Measurements from ENCODE around the gene CST8.

Gene CST8

DNA sequence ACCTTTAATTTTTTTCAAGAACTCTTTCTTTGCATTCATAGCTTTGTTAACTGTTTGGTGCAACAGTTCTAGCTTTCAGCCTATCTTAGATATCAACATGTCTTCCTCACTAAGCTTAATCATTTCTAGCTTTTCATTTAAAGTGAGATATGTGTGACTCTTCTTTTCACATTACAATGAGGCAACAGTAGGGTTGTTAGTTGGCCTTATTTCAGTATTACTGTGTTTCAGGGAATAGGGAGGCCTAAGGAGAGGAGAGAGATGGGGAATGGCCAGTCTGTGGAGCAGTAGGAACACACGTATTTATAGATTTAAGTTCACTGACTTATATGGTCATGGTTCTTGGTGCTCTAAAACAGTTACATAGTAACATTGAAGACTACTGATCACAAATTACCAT, 41.6 kb downstream of the CST8 start:
- Histone ChIP-seq H3K36me3 (ENCODE audit: control insufficient read depth in 5 of 5, insufficient read depth in 5 of 5, low read length in 5 of 5) (no peaks in the 10 kb centered on the region), H3K4me3 (ENCODE audit: low read depth in 1 of 5, low read length in 5 of 5) (no peak overlapping the region), H3K27ac (ENCODE audit: low read depth, low read length) (no peak overlapping the region), H3K9me3 (ENCODE audit: control insufficient read depth in 5 of 5, low read length in 5 of 5) (peaks cover 0 to 3% (median 0%) of the 10 kb centered on the region in 5 donors), H3K9ac (ENCODE audit: low read length in 5 of 5) (no peak overlapping the region), H3K27me3 (ENCODE audit: control insufficient read depth in 5 of 5, insufficient read depth in 4 of 5, low read length in 5 of 5) (no peaks in the 10 kb centered on the region), H3K4me1 (ENCODE audit: control insufficient read depth in 5 of 5, insufficient read depth in 5 of 5, low read length in 5 of 5) (peaks cover 0 to 5% (median 0%) of the 10 kb centered on the region in 5 donors)

GRCh38 chr20:23533161-23533560, 42.2 kb downstream of the CST8 start:
- no peak overlapping the region for H3K4me3 ChIP-seq (ENCODE audit: low read depth in 1 of 5, low read length in 5 of 5)
- peaks cover 0 to 3% (median 0%) of the 10 kb centered on the region in 5 donors for H3K9me3 ChIP-seq (ENCODE audit: control insufficient read depth in 5 of 5, low read length in 5 of 5)
- peaks cover 0 to 5% (median 0%) of the 10 kb centered on the region in 5 donors for H3K4me1 ChIP-seq (ENCODE audit: control insufficient read depth in 5 of 5, insufficient read depth in 5 of 5, low read length in 5 of 5)
- H3K9ac ChIP-seq (ENCODE audit: low read length in 5 of 5): no peak overlapping the region
- H3K27ac ChIP-seq (ENCODE audit: low read depth, low read length): no peak overlapping the region
- no peaks in the 10 kb centered on the region for H3K36me3 ChIP-seq (ENCODE audit: control insufficient read depth in 5 of 5, insufficient read depth in 5 of 5, low read length in 5 of 5)
- H3K27me3 ChIP-seq (ENCODE audit: control insufficient read depth in 5 of 5, insufficient read depth in 4 of 5, low read length in 5 of 5): no peaks in the 10 kb centered on the region

DNA sequence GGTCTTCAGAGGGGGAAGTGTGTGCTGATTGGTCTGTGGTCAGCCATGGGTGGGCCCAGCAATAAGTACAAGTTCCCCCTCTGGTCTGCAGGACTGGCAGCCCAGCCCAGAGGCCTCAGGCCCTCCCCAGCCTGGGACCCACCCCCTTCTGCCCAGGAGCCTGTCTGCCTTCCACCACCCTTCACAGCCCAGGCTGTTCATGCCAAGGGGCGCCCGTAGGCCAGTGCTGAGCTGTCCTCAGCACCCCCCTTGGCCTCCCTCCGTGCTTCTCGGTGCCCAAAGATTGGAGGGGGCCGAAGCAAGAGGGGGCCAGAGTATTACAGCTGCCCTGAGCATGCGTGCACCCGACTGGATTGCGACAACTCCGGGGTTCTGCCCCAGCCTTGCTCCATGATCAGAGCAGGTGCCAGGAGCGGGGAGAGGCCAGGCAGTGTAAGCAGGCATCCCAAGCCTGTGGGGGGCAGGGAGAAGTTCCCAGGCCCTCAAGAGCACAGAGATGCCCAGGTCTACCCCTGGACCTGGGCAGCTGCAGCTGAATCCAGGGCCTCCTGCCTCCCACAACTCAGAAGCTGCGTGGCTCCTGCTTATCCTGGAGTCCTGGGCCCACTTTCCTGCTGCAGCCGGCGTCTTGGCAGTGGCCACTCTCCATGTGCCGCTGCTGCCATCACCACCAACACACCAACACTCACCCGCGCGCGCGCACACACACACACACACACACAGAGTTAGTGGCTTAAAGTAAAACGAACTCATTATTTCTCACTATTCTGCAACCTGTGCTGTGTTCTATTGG, 44.1 kb downstream of the CST8 start:
- Histone ChIP-seq H3K9me3 (ENCODE audit: control insufficient read depth in 5 of 5, low read length in 5 of 5) (no peaks in the 10 kb centered on the region), H3K4me3 (ENCODE audit: low read depth in 1 of 5, low read length in 5 of 5) (no peak overlapping the region), H3K27ac (ENCODE audit: low read depth, low read length) (no peak overlapping the region), H3K27me3 (ENCODE audit: control insufficient read depth in 5 of 5, insufficient read depth in 4 of 5, low read length in 5 of 5) (no peaks in the 10 kb centered on the region), H3K4me1 (ENCODE audit: control insufficient read depth in 5 of 5, insufficient read depth in 5 of 5, low read length in 5 of 5) (peaks cover 0 to 5% (median 0%) of the 10 kb centered on the region in 5 donors), H3K9ac (ENCODE audit: low read length in 5 of 5) (no peak overlapping the region), H3K36me3 (ENCODE audit: control insufficient read depth in 5 of 5, insufficient read depth in 5 of 5, low read length in 5 of 5) (no peaks in the 10 kb centered on the region)

DNA sequence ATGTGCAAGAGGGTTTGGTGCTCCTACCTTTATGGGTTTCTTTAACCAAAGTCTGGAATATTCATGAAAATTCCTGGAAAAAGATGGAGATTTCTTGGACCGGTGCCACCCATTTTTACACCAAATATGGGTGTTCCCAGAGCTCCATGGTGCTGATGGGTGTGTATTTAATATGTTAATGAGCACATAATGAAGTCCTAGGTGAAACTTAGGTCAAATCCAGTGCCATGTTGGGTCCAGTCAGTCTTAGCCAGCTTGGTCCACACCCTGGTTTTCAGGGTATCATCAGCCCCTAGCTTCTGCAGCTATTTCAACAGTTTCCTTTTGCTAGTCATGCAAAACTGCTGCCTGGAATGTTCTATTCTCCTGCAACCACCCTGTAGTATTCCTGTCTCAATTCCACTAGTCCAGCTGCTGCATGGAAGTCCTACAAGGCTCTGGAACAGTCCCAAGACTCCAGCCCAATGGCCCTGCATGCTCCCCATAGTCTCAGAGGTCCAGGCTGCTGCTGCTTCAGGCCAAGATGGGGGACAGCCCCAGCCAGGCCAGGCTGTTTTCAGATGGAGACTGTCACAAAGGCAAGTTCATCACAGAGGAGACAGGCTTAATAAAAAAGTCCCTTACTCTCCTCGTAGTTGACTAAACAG, 45.5 kb downstream of the CST8 start:
- Histone ChIP-seq H3K27ac (ENCODE audit: low read depth, low read length) (no peak overlapping the region), H3K36me3 (ENCODE audit: control insufficient read depth in 5 of 5, insufficient read depth in 5 of 5, low read length in 5 of 5) (no peaks in the 10 kb centered on the region), H3K9ac (ENCODE audit: low read length in 5 of 5) (no peak overlapping the region), H3K4me1 (ENCODE audit: control insufficient read depth in 5 of 5, insufficient read depth in 5 of 5, low read length in 5 of 5) (peaks cover 0 to 5% (median 0%) of the 10 kb centered on the region in 5 donors), H3K9me3 (ENCODE audit: control insufficient read depth in 5 of 5, low read length in 5 of 5) (no peaks in the 10 kb centered on the region), H3K4me3 (ENCODE audit: low read depth in 1 of 5, low read length in 5 of 5) (no peak overlapping the region), H3K27me3 (ENCODE audit: control insufficient read depth in 5 of 5, insufficient read depth in 4 of 5, low read length in 5 of 5) (no peaks in the 10 kb centered on the region)

DNA sequence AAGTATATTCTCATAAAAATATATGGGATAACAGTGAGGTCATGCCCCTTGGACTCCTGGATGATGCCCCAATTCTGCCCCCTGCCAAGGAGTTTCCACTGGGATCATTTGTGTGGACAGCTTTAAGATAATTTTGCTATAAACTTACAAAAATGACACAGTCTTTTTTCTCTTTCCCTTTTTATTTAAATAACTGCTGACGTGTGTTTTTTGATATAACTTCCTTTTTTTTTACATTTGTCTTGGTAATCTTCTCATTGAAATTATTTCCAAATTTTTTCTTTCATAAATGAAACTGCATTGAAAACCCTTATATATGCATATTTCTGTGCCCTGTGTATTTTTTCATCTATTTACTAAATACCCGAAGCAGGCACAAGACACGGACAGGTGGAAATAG, 46.1 kb downstream of the CST8 start:
- H3K36me3 ChIP-seq (ENCODE audit: control insufficient read depth in 5 of 5, insufficient read depth in 5 of 5, low read length in 5 of 5): no peaks in the 10 kb centered on the region
- no peak overlapping the region for H3K4me3 ChIP-seq (ENCODE audit: low read depth in 1 of 5, low read length in 5 of 5)
- H3K4me1 ChIP-seq (ENCODE audit: control insufficient read depth in 5 of 5, insufficient read depth in 5 of 5, low read length in 5 of 5): peaks cover 0 to 5% (median 0%) of the 10 kb centered on the region in 5 donors
- H3K27me3 ChIP-seq (ENCODE audit: control insufficient read depth in 5 of 5, insufficient read depth in 4 of 5, low read length in 5 of 5): no peaks in the 10 kb centered on the region
- H3K27ac ChIP-seq (ENCODE audit: low read depth, low read length): no peak overlapping the region
- H3K9me3 ChIP-seq (ENCODE audit: control insufficient read depth in 5 of 5, low read length in 5 of 5): no peaks in the 10 kb centered on the region
- H3K9ac ChIP-seq (ENCODE audit: low read length in 5 of 5): no peak overlapping the region

DNA sequence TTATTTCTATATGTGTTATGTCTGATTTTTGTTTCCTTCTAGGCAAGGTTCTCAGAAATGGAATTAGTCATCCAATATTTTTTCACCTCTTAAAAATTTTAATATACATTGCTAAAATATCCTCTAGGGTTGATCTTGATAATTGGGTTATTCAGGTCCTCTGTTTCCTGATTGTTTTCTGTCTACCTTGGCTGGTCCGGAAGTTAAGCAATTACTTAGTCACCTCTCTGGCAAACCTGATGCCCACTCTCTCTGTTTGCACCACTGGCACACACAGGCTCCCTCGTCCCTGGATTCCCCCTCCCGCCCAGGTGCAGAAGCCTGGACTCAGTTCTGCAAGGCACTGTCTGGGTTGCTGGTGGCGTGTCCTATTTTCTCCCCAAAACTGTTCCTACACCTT, 49.7 kb downstream of the CST8 start:
- Histone ChIP-seq H3K4me1 (ENCODE audit: control insufficient read depth in 5 of 5, insufficient read depth in 5 of 5, low read length in 5 of 5) (peaks cover 0 to 5% (median 0%) of the 10 kb centered on the region in 5 donors), H3K27me3 (ENCODE audit: control insufficient read depth in 5 of 5, insufficient read depth in 4 of 5, low read length in 5 of 5) (no peaks in the 10 kb centered on the region), H3K9ac (ENCODE audit: low read length in 5 of 5) (no peak overlapping the region), H3K27ac (ENCODE audit: low read depth, low read length) (no peak overlapping the region), H3K4me3 (ENCODE audit: low read depth in 1 of 5, low read length in 5 of 5) (no peak overlapping the region), H3K9me3 (ENCODE audit: control insufficient read depth in 5 of 5, low read length in 5 of 5) (peaks cover 0 to 5% (median 0%) of the 10 kb centered on the region in 5 donors), H3K36me3 (ENCODE audit: control insufficient read depth in 5 of 5, insufficient read depth in 5 of 5, low read length in 5 of 5) (no peaks in the 10 kb centered on the region)

- no peak overlapping the region for H3K9ac ChIP-seq (ENCODE audit: low read length in 5 of 5)
- no peak overlapping the region for H3K4me3 ChIP-seq (ENCODE audit: low read depth in 1 of 5, low read length in 5 of 5)
- peaks cover 0 to 5% (median 0%) of the 10 kb centered on the region in 5 donors for H3K9me3 ChIP-seq (ENCODE audit: control insufficient read depth in 5 of 5, low read length in 5 of 5)
- H3K4me1 ChIP-seq (ENCODE audit: control insufficient read depth in 5 of 5, insufficient read depth in 5 of 5, low read length in 5 of 5): peaks cover 0 to 4% (median 0%) of the 10 kb centered on the region in 5 donors
- no peaks in the 10 kb centered on the region for H3K36me3 ChIP-seq (ENCODE audit: control insufficient read depth in 5 of 5, insufficient read depth in 5 of 5, low read length in 5 of 5)
- H3K27me3 ChIP-seq (ENCODE audit: control insufficient read depth in 5 of 5, insufficient read depth in 4 of 5, low read length in 5 of 5): no peaks in the 10 kb centered on the region
- H3K27ac ChIP-seq (ENCODE audit: low read depth, low read length): no peak overlapping the region
These were observed 50.4 kb downstream of the CST8 start for GRCh38 chr20:23541330-23541729.

GRCh38 chr20:23541776-23542175, 50.9 kb downstream of the CST8 start:
- Histone ChIP-seq H3K4me1 (ENCODE audit: control insufficient read depth in 5 of 5, insufficient read depth in 5 of 5, low read length in 5 of 5) (peaks cover 0 to under 1% (median 0%) of the 10 kb centered on the region in 5 donors), H3K4me3 (ENCODE audit: low read depth in 1 of 5, low read length in 5 of 5) (no peak overlapping the region), H3K9ac (ENCODE audit: low read length in 5 of 5) (no peak overlapping the region), H3K27ac (ENCODE audit: low read depth, low read length) (no peak overlapping the region), H3K27me3 (ENCODE audit: control insufficient read depth in 5 of 5, insufficient read depth in 4 of 5, low read length in 5 of 5) (no peaks in the 10 kb centered on the region), H3K36me3 (ENCODE audit: control insufficient read depth in 5 of 5, insufficient read depth in 5 of 5, low read length in 5 of 5) (no peaks in the 10 kb centered on the region), H3K9me3 (ENCODE audit: control insufficient read depth in 5 of 5, low read length in 5 of 5) (peaks cover 0 to 5% (median 0%) of the 10 kb centered on the region in 5 donors)

GRCh38 chr20:23542801-23543200, 51.9 kb downstream of the CST8 start:
- Histone ChIP-seq H3K27me3 (ENCODE audit: control insufficient read depth in 5 of 5, insufficient read depth in 4 of 5, low read length in 5 of 5) (peaks cover 0 to 1% (median 0%) of the 10 kb centered on the region in 5 donors), H3K36me3 (ENCODE audit: control insufficient read depth in 5 of 5, insufficient read depth in 5 of 5, low read length in 5 of 5) (no peaks in the 10 kb centered on the region), H3K9ac (ENCODE audit: low read length in 5 of 5) (no peak overlapping the region), H3K4me3 (ENCODE audit: low read depth in 1 of 5, low read length in 5 of 5) (no peak overlapping the region), H3K9me3 (ENCODE audit: control insufficient read depth in 5 of 5, low read length in 5 of 5) (peaks cover 0 to 5% (median 0%) of the 10 kb centered on the region in 5 donors), H3K4me1 (ENCODE audit: control insufficient read depth in 5 of 5, insufficient read depth in 5 of 5, low read length in 5 of 5) (no peaks in the 10 kb centered on the region), H3K27ac (ENCODE audit: low read depth, low read length) (no peak overlapping the region)

- no peaks in the 10 kb centered on the region for H3K4me1 ChIP-seq (ENCODE audit: control insufficient read depth in 5 of 5, insufficient read depth in 5 of 5, low read length in 5 of 5)
- no peak overlapping the region for H3K9ac ChIP-seq (ENCODE audit: low read length in 5 of 5)
- H3K4me3 ChIP-seq (ENCODE audit: low read depth in 1 of 5, low read length in 5 of 5): no peak overlapping the region
- H3K27me3 ChIP-seq (ENCODE audit: control insufficient read depth in 5 of 5, insufficient read depth in 4 of 5, low read length in 5 of 5): peaks cover 0 to 2% (median 0%) of the 10 kb centered on the region in 5 donors
- peaks cover 0 to 5% (median 0%) of the 10 kb centered on the region in 5 donors for H3K9me3 ChIP-seq (ENCODE audit: control insufficient read depth in 5 of 5, low read length in 5 of 5)
- no peaks in the 10 kb centered on the region for H3K36me3 ChIP-seq (ENCODE audit: control insufficient read depth in 5 of 5, insufficient read depth in 5 of 5, low read length in 5 of 5)
- H3K27ac ChIP-seq (ENCODE audit: low read depth, low read length): no peak overlapping the region
These were observed 53.2 kb downstream of the CST8 start for GRCh38 chr20:23544133-23544532.
